Measurements from ENCODE around the gene FOXF1.

FOXF1 gene

GRCh38 chr16:86510465-86511261 is at the start of gene FOXF1:
FOXF1 (plus strand) TSS chr16:86510527; CDS start chr16:86510570, 43 bp downstream.
- Mint-ChIP-seq H3K4me3 (peak within 1 kb of the TSS; percentile 77), H3K27me3 (peaks cover 65% of the 10 kb centered on the region), H3K27ac (no peak within 1 kb of the TSS), H3K4me1 (ENCODE audit: low read depth) (peaks cover 34% of the 10 kb centered on the region), H3K36me3 (ENCODE audit: low read depth) (no peaks in the 10 kb centered on the region), H3K9me3 (no peaks in the 10 kb centered on the region)

- H3K9me3 Mint-ChIP-seq, result peaks cover 14% of the 10 kb centered on the region
- no peak overlapping the region for H3K4me3 Mint-ChIP-seq
- no peak overlapping the region for H3K27ac Mint-ChIP-seq
- H3K36me3 Mint-ChIP-seq (ENCODE audit: low read depth), result no peaks in the 10 kb centered on the region
- H3K27me3 Mint-ChIP-seq, result peaks cover 20% of the 10 kb centered on the region
- no peaks in the 10 kb centered on the region for H3K4me1 Mint-ChIP-seq (ENCODE audit: low read depth)
Observed at GRCh38 chr16:86461037-86461436, 49.3 kb upstream of the FOXF1 start.

- Mint-ChIP-seq H3K4me3 (no peak overlapping the region), H3K9me3 (peaks cover 14% of the 10 kb centered on the region), H3K4me1 (ENCODE audit: low read depth) (no peaks in the 10 kb centered on the region), H3K27ac (no peak overlapping the region), H3K36me3 (ENCODE audit: low read depth) (no peaks in the 10 kb centered on the region), H3K27me3 (peaks cover 17% of the 10 kb centered on the region)
Observed at GRCh38 chr16:86462334-86463084, 47.8 kb upstream of the FOXF1 start.

DNA sequence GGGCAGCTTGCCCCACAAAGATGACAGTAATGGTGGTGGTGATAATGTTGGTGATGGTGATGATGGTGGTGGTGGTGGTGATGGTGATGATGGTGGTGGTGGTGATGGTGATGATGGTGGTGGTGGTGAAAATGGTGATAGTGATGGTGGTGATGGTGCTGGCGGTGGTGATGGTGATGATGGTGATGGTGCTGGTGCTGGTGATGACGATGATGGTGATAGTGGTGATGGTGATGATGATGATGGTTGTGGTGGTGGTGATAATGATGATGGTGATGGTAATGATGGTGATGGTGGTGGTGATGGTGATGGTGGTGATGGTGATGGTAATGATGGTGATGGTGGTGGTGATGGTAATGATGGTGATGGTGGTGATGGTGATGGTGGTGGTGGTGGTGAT is 46.3 kb upstream of the FOXF1 start:
- H3K27ac Mint-ChIP-seq, result no peak overlapping the region

DNA sequence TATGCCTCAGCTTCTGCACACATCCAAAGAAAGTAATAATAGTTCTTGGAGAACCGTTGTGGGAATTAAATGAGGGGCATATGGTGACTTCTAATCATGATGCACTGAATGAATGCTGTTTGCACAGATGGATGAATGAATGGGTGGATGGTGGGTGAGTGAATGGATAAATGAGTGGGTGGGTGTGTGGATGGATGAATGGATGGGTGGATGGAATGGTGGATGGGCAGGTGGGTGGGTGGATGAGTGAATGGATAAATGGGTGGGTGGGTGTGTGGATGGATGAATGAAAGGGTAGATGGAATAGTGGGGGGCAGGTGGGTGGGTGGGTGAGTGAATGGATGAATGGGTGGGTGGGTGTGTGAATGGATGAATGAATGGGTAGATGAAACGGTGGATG is 44.9 kb upstream of the FOXF1 start:
- Mint-ChIP-seq H3K27me3 (peaks cover 7% of the 10 kb centered on the region), H3K9me3 (peaks cover 14% of the 10 kb centered on the region), H3K4me3 (no peak overlapping the region), H3K4me1 (ENCODE audit: low read depth) (no peaks in the 10 kb centered on the region), H3K36me3 (ENCODE audit: low read depth) (no peaks in the 10 kb centered on the region), H3K27ac (no peak overlapping the region)

More for the DNA sequence above, 46.3 kb upstream of the FOXF1 start:
- Mint-ChIP-seq H3K9me3 (peaks cover 14% of the 10 kb centered on the region), H3K4me3 (no peak overlapping the region), H3K36me3 (ENCODE audit: low read depth) (no peaks in the 10 kb centered on the region), H3K27me3 (peaks cover 7% of the 10 kb centered on the region), H3K4me1 (ENCODE audit: low read depth) (no peaks in the 10 kb centered on the region)

DNA sequence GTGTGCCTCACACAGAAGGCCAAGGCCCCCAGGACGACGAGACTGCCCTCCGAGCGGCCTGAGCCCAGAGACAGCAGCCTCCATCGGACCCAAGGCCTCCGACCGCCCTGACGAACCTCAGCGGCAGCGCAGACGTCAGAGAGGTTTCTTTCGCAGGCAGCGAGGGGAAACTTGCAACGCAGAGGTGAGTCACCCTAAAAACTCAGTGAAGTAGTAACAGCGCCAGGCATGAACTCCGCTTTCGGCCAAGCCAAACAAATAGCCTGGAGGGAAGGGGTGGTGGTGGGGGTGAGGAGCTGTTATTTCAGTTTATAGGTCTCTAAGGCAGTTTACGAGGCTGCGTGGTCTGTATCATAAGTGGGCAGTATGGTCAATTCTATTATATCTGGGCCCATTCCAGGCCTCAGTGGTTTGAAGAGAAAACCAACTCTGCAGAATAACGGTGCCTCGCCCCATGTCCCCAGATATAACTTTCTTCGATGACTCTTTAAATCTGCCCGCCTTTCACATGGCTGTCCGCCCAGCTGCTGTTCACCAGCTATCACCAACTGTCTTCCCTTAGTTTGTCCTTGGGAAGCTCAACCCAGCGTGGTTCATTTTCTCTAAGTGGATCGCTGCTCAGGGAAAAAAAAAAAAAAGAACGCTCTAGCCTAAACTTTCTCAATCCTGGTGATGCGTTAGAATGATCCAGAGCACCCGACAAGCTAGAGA is 43.5 kb upstream of the FOXF1 start:
- H3K27ac Mint-ChIP-seq, result no peak overlapping the region
- no peak overlapping the region for H3K4me3 Mint-ChIP-seq
- no peaks in the 10 kb centered on the region for H3K27me3 Mint-ChIP-seq
- H3K4me1 Mint-ChIP-seq (ENCODE audit: low read depth), result no peaks in the 10 kb centered on the region
- H3K9me3 Mint-ChIP-seq, result peaks cover 9% of the 10 kb centered on the region
- H3K36me3 Mint-ChIP-seq (ENCODE audit: low read depth), result no peaks in the 10 kb centered on the region

DNA sequence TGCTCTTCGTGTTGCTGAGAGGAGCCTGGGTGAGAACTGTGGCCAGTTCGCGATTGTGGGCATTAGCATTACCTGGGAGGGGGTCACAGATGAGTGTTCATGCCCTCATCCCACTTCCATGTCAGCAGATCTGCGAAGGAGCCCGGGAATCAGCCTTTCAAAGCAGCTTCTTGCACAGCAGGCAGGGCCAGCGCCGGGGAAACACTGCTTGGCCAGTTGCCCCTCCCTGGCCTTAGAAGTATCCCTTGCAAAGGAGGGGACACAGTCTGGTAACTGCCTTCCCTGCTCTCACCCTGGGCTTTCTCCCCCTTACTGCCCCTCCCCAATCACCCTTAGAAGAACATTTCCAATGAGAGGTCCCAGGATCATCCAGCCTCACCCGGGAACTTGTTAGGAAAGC is 42.8 kb upstream of the FOXF1 start:
- H3K4me1 Mint-ChIP-seq (ENCODE audit: low read depth), result no peaks in the 10 kb centered on the region
- no peak overlapping the region for H3K27ac Mint-ChIP-seq
- no peaks in the 10 kb centered on the region for H3K36me3 Mint-ChIP-seq (ENCODE audit: low read depth)
- no peak overlapping the region for H3K4me3 Mint-ChIP-seq
- peaks cover 9% of the 10 kb centered on the region for H3K9me3 Mint-ChIP-seq
- H3K27me3 Mint-ChIP-seq, result no peaks in the 10 kb centered on the region

DNA sequence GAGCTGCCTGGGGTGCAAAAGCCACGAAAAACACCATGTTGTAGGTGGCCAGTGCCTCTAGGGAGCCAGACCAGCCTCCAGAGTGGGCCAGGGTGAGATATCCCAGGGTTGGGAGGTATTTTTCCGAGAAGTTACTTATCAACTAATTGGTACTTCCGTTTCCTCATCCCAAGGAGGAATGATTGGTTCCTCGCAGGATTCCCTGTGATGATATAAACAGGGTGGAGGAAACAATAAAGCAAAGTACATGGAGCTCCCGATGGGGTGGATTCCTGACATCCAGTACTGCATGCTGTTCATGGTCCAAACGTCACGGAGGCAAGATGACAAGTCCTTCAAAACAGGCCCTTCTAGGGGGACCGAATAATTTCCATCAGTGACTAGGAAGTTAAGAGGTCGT is 39.4 kb upstream of the FOXF1 start:
- Mint-ChIP-seq H3K4me3 (no peak overlapping the region), H3K27ac (no peak overlapping the region), H3K27me3 (peaks cover 5% of the 10 kb centered on the region), H3K9me3 (no peaks in the 10 kb centered on the region), H3K4me1 (ENCODE audit: low read depth) (no peaks in the 10 kb centered on the region), H3K36me3 (ENCODE audit: low read depth) (no peaks in the 10 kb centered on the region)

- no peaks in the 10 kb centered on the region for H3K36me3 Mint-ChIP-seq (ENCODE audit: low read depth)
- no peak overlapping the region for H3K27ac Mint-ChIP-seq
- H3K4me1 Mint-ChIP-seq (ENCODE audit: low read depth), result no peaks in the 10 kb centered on the region
- H3K27me3 Mint-ChIP-seq, result peaks cover 9% of the 10 kb centered on the region
- H3K4me3 Mint-ChIP-seq, result no peak overlapping the region
- H3K9me3 Mint-ChIP-seq, result no peaks in the 10 kb centered on the region
Observed at GRCh38 chr16:86471896-86472295, 38.4 kb upstream of the FOXF1 start.

DNA sequence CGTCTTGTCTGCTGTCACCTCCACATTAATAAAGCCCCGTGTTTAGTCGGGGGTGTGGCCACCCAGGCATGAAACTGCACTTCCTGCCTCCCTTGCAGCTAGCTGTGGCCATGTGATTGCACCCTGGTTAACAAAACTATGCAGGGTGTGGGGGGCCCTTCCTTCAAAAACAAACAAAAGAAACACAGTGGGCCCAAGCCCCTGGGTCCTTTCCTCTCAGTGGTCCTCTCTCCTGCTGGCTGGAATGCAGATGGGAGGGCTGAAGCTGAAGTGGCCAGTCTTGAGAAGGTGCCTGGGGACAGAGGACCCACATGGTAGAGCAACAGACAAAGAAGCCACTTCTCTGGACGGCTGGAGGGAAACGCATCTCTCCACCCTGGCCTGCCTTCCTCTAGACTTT is 38.0 kb upstream of the FOXF1 start:
- Mint-ChIP-seq H3K27me3 (peaks cover 14% of the 10 kb centered on the region), H3K9me3 (no peaks in the 10 kb centered on the region), H3K36me3 (ENCODE audit: low read depth) (no peaks in the 10 kb centered on the region), H3K4me3 (no peak overlapping the region), H3K4me1 (ENCODE audit: low read depth) (no peaks in the 10 kb centered on the region), H3K27ac (no peak overlapping the region)

DNA sequence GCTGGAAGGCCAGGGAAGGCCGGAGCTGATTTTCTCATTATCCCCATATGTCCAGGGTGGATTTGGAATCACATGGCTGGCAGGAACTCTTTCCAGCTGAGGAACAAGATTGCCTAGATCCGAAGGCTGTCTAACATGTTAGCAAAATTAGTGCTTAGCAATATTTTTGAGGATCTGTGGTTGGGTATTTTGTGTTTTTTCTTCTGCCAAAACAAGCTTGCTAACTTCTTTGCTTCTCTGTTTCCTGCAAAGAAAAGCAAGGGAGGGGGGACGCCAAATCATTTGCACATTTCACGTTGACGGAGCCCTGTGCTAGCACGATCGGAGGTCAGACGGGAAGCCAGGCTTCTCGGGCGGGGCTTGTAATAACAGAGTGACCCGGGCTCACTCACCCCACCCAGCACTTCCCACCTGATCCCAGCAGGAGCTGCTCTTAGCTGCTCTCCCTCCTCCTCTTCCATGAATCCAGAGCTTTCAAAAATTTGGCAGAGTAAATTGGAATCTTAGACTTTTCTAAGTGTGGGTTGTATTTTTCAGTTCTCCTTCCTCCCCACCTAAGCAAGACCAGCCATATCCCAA is 33.3 kb upstream of the FOXF1 start:
- Mint-ChIP-seq H3K27me3 (peaks cover 22% of the 10 kb centered on the region), H3K9me3 (no peaks in the 10 kb centered on the region), H3K4me1 (ENCODE audit: low read depth) (no peaks in the 10 kb centered on the region), H3K27ac (no peak overlapping the region), H3K4me3 (no peak overlapping the region), H3K36me3 (ENCODE audit: low read depth) (no peaks in the 10 kb centered on the region)

- Mint-ChIP-seq H3K9me3 (no peaks in the 10 kb centered on the region), H3K4me3 (no peak overlapping the region), H3K27me3 (peaks cover 22% of the 10 kb centered on the region), H3K36me3 (ENCODE audit: low read depth) (no peaks in the 10 kb centered on the region), H3K4me1 (ENCODE audit: low read depth) (no peaks in the 10 kb centered on the region), H3K27ac (no peak overlapping the region)
Observed at GRCh38 chr16:86477642-86478041, 32.7 kb upstream of the FOXF1 start.

GRCh38 chr16:86478779-86479178 is 31.5 kb upstream of the FOXF1 start:
- Mint-ChIP-seq H3K9me3 (no peaks in the 10 kb centered on the region), H3K27ac (no peak overlapping the region), H3K36me3 (ENCODE audit: low read depth) (no peaks in the 10 kb centered on the region), H3K4me1 (ENCODE audit: low read depth) (no peaks in the 10 kb centered on the region), H3K27me3 (peaks cover 20% of the 10 kb centered on the region), H3K4me3 (no peak overlapping the region)

- Mint-ChIP-seq H3K9me3 (peaks cover 3% of the 10 kb centered on the region), H3K27me3 (peaks cover 17% of the 10 kb centered on the region), H3K27ac (no peak overlapping the region), H3K4me3 (no peak overlapping the region), H3K4me1 (ENCODE audit: low read depth) (no peaks in the 10 kb centered on the region), H3K36me3 (ENCODE audit: low read depth) (no peaks in the 10 kb centered on the region)
Observed at GRCh38 chr16:86479419-86479818, 30.9 kb upstream of the FOXF1 start.

DNA sequence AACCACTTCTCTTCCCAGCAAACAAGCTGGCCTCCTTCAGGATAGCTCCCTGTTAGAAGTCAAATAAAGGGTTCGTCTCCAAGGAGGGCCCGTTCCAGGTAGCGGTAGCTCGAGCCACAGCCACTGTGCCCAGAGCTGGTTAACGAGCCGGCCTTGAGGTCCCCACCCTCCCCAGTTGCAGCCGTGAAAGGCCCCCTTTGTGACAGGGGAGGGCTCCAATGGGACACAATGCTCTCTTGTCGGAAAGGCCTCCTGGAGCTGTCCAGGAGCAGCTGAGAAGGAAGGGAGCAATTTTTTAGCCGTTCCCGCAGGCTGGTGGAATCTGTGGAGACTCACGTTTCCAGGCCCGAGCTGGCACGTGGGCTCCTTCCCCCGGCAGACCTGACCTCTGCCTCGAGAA is 29.9 kb upstream of the FOXF1 start:
- Mint-ChIP-seq H3K4me1 (ENCODE audit: low read depth) (no peaks in the 10 kb centered on the region), H3K36me3 (ENCODE audit: low read depth) (no peaks in the 10 kb centered on the region), H3K27ac (no peak overlapping the region), H3K9me3 (peaks cover 3% of the 10 kb centered on the region), H3K4me3 (no peak overlapping the region), H3K27me3 (peaks cover 18% of the 10 kb centered on the region)
